ENCODE results near the gene SEC61A2. TPM values are rescaled to one million over a fixed set of nuclear protein-coding genes. Genes with fewer than 3 reads are reported as not detected.
A peak's percentile ranks its signal among the peaks of the same experiment; 100 is the strongest.

The SEC61A2 gene
- total RNA-seq, 4 donors from 2014 or later: 1.5 to 15.1 (median 7.6) TPM

- H3K27ac ChIP-seq: no peak overlapping the region
- WGBS, 2 donors (ENCODE audit: low coverage in 1 of 2): 70 to 84% methylated on average over 3 to 4 of the region's 4 CpGs
- H3K9me3 ChIP-seq: no peaks in the 10 kb centered on the region
- no peak overlapping the region for H3K4me3 ChIP-seq
- in situ Hi-C loops (cut with MboI; ENCODE audit: low pct_ligation_motif_present in 1 of 4, low pct_unique_long_range_greater_than_20kb in 1 of 4, low sequenced_read_pairs in 3 of 4): no loop called here
- no peak for TF ChIP-seq EP300 (IDR thresholded peaks at IDR 0.05; ENCODE audit: low read depth)
- no peak for TF ChIP-seq POLR2AphosphoS5 (IDR thresholded peaks at IDR 0.05)
- TF ChIP-seq POLR2A (IDR thresholded peaks at IDR 0.05): no peak
- TF ChIP-seq, protein P1, sequence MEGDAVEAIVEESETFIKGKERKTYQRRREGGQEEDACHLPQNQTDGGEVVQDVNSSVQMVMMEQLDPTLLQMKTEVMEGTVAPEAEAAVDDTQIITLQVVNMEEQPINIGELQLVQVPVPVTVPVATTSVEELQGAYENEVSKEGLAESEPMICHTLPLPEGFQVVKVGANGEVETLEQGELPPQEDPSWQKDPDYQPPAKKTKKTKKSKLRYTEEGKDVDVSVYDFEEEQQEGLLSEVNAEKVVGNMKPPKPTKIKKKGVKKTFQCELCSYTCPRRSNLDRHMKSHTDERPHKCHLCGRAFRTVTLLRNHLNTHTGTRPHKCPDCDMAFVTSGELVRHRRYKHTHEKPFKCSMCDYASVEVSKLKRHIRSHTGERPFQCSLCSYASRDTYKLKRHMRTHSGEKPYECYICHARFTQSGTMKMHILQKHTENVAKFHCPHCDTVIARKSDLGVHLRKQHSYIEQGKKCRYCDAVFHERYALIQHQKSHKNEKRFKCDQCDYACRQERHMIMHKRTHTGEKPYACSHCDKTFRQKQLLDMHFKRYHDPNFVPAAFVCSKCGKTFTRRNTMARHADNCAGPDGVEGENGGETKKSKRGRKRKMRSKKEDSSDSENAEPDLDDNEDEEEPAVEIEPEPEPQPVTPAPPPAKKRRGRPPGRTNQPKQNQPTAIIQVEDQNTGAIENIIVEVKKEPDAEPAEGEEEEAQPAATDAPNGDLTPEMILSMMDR (IDR thresholded peaks at IDR 0.05): no peak
- no peaks in the 10 kb centered on the region for H3K27me3 ChIP-seq
- intact Hi-C loops (cut with DNase I; ENCODE audit: low total_unique reads): no loop called here
- H3K36me3 ChIP-seq: peaks cover 0 to 51% (median 25%) of the 10 kb centered on the region in 4 donors
- DNase-seq: no peak
- peaks cover 0 to 7% (median 0%) of the 10 kb centered on the region in 4 donors for H3K4me1 ChIP-seq
Measured at GRCh38 chr10:12179606-12180170, 50.2 kb downstream of the SEC61A2 start.

DNA sequence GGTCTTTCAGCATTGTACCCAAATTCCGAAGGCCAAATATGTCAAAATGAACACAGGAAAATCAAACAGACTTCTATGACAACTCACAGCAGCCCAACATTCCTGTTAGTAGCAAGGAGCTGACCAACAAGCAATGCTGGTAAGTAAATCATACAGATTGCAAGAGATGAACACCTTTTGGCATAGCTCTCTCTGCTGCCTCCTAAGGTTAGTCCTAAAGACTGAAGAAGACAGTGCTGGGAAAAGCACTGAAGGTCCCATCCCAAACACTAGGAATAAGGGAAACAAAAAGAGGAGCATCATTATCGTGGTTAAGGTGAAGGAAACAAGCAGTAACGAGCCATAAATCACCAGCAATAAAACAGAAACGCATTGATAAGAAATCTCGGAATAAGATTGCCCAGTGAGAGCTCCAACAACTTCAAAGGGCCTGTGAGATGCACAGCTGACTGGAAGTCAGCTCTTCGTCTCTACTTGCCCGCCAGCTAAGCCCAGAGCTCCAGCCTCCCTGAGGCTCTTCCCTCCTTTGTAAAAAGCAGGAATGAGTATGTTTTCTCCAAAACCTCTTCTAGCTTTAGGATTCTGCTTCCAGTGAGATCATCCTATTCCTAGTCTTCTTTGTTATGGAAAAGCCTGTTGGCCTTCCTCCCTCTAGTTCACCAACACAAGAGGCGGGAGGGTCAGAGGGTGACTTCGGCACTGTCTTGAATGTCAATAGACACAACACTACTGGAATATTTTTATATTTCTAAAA is 50.9 kb downstream of the SEC61A2 start:
- Histone ChIP-seq H3K4me3 (no peak overlapping the region), H3K27ac (no peak overlapping the region), H3K9me3 (no peaks in the 10 kb centered on the region), H3K27me3 (no peaks in the 10 kb centered on the region), H3K36me3 (peaks cover 0 to 55% (median 23%) of the 10 kb centered on the region in 4 donors), H3K4me1 (peaks cover 0 to 7% (median 0%) of the 10 kb centered on the region in 4 donors)
- TF ChIP-seq POLR2A (IDR thresholded peaks at IDR 0.05) (no peak), EP300 (IDR thresholded peaks at IDR 0.05; ENCODE audit: low read depth) (no peak), POLR2AphosphoS5 (IDR thresholded peaks at IDR 0.05) (no peak)
- TF ChIP-seq, protein P1 (IDR thresholded peaks at IDR 0.05): no peak
- intact Hi-C loops (cut with DNase I; ENCODE audit: low total_unique reads): no loop called here
- 51 to 63% methylated on average over 9 of the region's 9 CpGs for WGBS, 2 donors (ENCODE audit: low coverage in 1 of 2)
- DNase-seq: no peak
- in situ Hi-C loops (cut with MboI; ENCODE audit: low pct_ligation_motif_present in 1 of 4, low pct_unique_long_range_greater_than_20kb in 1 of 4, low sequenced_read_pairs in 3 of 4): no loop called here

- DNase-seq: peak; percentile 20
- H3K27ac ChIP-seq: no peak overlapping the region
- no peaks in the 10 kb centered on the region for H3K9me3 ChIP-seq
- WGBS, 2 donors (ENCODE audit: low coverage in 1 of 2): 78 to 89% methylated on average over 5 to 13 of the region's 13 CpGs
- intact Hi-C loops (cut with DNase I; ENCODE audit: low total_unique reads): no loop called here
- in situ Hi-C loops (cut with MboI; ENCODE audit: low pct_ligation_motif_present in 1 of 4, low pct_unique_long_range_greater_than_20kb in 1 of 4, low sequenced_read_pairs in 3 of 4): no loop called here
- no peaks in the 10 kb centered on the region for H3K27me3 ChIP-seq
- peaks cover 0 to 56% (median 20%) of the 10 kb centered on the region in 4 donors for H3K36me3 ChIP-seq
- TF ChIP-seq EP300 (IDR thresholded peaks at IDR 0.05; ENCODE audit: low read depth) (no peak), POLR2A (IDR thresholded peaks at IDR 0.05) (no peak), POLR2AphosphoS5 (IDR thresholded peaks at IDR 0.05) (no peak)
- TF ChIP-seq, protein P1 (IDR thresholded peaks at IDR 0.05): no peak
- H3K4me3 ChIP-seq: no peak overlapping the region
- H3K4me1 ChIP-seq: peaks cover 0 to 7% (median 0%) of the 10 kb centered on the region in 4 donors
Measured at GRCh38 chr10:12181065-12181775, 51.7 kb downstream of the SEC61A2 start.

- in situ Hi-C loops (cut with MboI; ENCODE audit: low pct_ligation_motif_present in 1 of 4, low pct_unique_long_range_greater_than_20kb in 1 of 4, low sequenced_read_pairs in 3 of 4): no loop called here
- 94 to 95% methylated on average over 3 to 7 of the region's 7 CpGs for WGBS, 2 donors (ENCODE audit: low coverage in 1 of 2)
Measured at GRCh38 chr10:12184165-12184564, 54.7 kb downstream of the SEC61A2 start.

More at GRCh38 chr10:12184165-12184564, 54.7 kb downstream of the SEC61A2 start:
- Histone ChIP-seq H3K4me1 (peaks cover 0 to 12% (median 5%) of the 10 kb centered on the region in 4 donors), H3K9me3 (no peaks in the 10 kb centered on the region), H3K27ac (no peak overlapping the region), H3K4me3 (no peak overlapping the region), H3K36me3 (peaks cover 0 to 29% (median 5%) of the 10 kb centered on the region in 4 donors), H3K27me3 (no peaks in the 10 kb centered on the region)
- DNase-seq: no peak
- intact Hi-C loops (cut with DNase I; ENCODE audit: low total_unique reads): no loop called here
- TF ChIP-seq POLR2A (IDR thresholded peaks at IDR 0.05) (no peak), POLR2AphosphoS5 (IDR thresholded peaks at IDR 0.05) (no peak), EP300 (IDR thresholded peaks at IDR 0.05; ENCODE audit: low read depth) (no peak)
- TF ChIP-seq, protein P1 (IDR thresholded peaks at IDR 0.05): no peak

Data from transverse colon (tissue), 4 donors.